ENCODE results near the gene TBATA. TPM values are rescaled to one million over a fixed set of nuclear protein-coding genes. Genes with fewer than 3 reads are reported as not detected.

The TBATA gene
- total and polyA plus RNA-seq, 2 of the 8 experiments (the other 6 are each of a cell fraction or from before 2014, with no cell fraction given) = not detected

GRCh38 chr10:70770001-70770400 is 15.2 kb downstream of the TBATA start (continued):
- TF ChIP-seq ATF3 (IDR thresholded peaks at IDR 0.05; ENCODE audit: insufficient read depth, low read depth, low read length) (no peak), RBBP5 (IDR thresholded peaks at IDR 0.05; ENCODE audit: borderline replicate concordance, low read depth, low read length) (no peak)

Data from H1 (cell line).